HEK293 (cell line): ENCODE data around the gene APBA1.

Experiments used
- CTCF ChIA-PET: fragments of 350-600 bp; formaldehyde crosslinking; extraction: SDS; loops from one replicate; lab custom pipeline; 2021; ENCODE audit warnings: antibody characterized with exemption; lab: Yijun Ruan, JAX
- POLR2A ChIA-PET: fragments of 300-600 bp; formaldehyde crosslinking; extraction: SDS; loops from one replicate; lab custom pipeline; 2020; ENCODE audit warnings: antibody characterized with exemption, inconsistent platforms; lab: Yijun Ruan, JAX
- H3K27ac ChIP-seq: fragments of 200-500 bp; sonication (Bioruptor generic); 2 replicates; pipeline ENCODE4 v1.5.1; 2014; ENCODE audit warnings: low read depth, low read length, control low read depth, inconsistent platforms; ENCODE audit errors: extremely low read depth
- H3K36me3 ChIP-seq, 2 experiments: fragments of 200-500 bp in 1 of 2; sonication (Bioruptor generic) in 1 of 2; 1 replicate in 1 of 2; 2 replicates in 1 of 2; pipeline ENCODE4 v1.5.1; 2014 to 2017; ENCODE audit warnings: inconsistent platforms in 2 of 2, low read length in 2 of 2; ENCODE audit not compliant: control insufficient read depth in 2 of 2, insufficient read depth in 1 of 2
- H3K4me1 ChIP-seq: fragments of 200-500 bp; sonication (Bioruptor generic); 2 replicates; pipeline ENCODE4 v1.5.1; 2014; ENCODE audit warnings: mild to moderate bottlenecking, low read length, inconsistent platforms; ENCODE audit not compliant: control insufficient read depth, insufficient read depth
- H3K4me3 ChIP-seq: 2 replicates; pipeline ENCODE4 v1.5.1; 2011; ENCODE audit warnings: low read depth, mild to moderate bottlenecking, control low read depth, low read length, moderate library complexity
- H3K9me3 ChIP-seq: fragments of 200-500 bp; sonication (Bioruptor generic); 2 replicates; pipeline ENCODE4 v1.5.1; 2014; ENCODE audit warnings: low read depth, low read length, inconsistent platforms; ENCODE audit not compliant: control insufficient read depth, insufficient read depth
- ATF2 ChIP-seq: fragments of 450-650 bp; formaldehyde crosslinking; IDR thresholded peaks from 2 replicates; pipeline ENCODE4 v1.5.1; 2016; ENCODE audit warnings: missing biosample characterization, missing genetic modification characterization, low read depth
- GLIS1 ChIP-seq: fragments of 450-650 bp; formaldehyde crosslinking; IDR thresholded peaks from 2 replicates; pipeline ENCODE4 v1.5.1; 2016; ENCODE audit warnings: missing biosample characterization, missing genetic modification characterization
- HOXD13 ChIP-seq: sonication (generic); formaldehyde crosslinking; IDR thresholded peaks from 2 replicates; pipeline ENCODE4 v1.8.0; 2022; ENCODE audit warnings: missing genetic modification reagents, borderline replicate concordance
- IKZF3 ChIP-seq: fragments of 450-650 bp; IDR thresholded peaks from 2 replicates; pipeline ENCODE4 v1.5.0; 2018; ENCODE audit warnings: missing biosample characterization, mild to moderate bottlenecking, missing genetic modification characterization, moderate library complexity
- KLF8 ChIP-seq: fragments of 450-650 bp; formaldehyde crosslinking; IDR thresholded peaks from 2 replicates; pipeline ENCODE4 v1.5.1; 2016; ENCODE audit warnings: missing biosample characterization, missing genetic modification characterization
- MEIS1 ChIP-seq: sonication (generic); formaldehyde crosslinking; IDR thresholded peaks from 2 replicates; pipeline ENCODE4 v1.8.1; 2022; ENCODE audit warnings: missing genetic modification reagents, mild to moderate bottlenecking, borderline replicate concordance
- OSR2 ChIP-seq: fragments of 450-650 bp; formaldehyde crosslinking; IDR thresholded peaks from 2 replicates; pipeline ENCODE4 v1.5.1; 2016; ENCODE audit warnings: missing biosample characterization, missing genetic modification characterization
- PATZ1 ChIP-seq: fragments of 450-650 bp; formaldehyde crosslinking; IDR thresholded peaks from 2 replicates; pipeline ENCODE4 v1.5.1; 2016; ENCODE audit warnings: missing biosample characterization, missing genetic modification characterization
- SETDB1 ChIP-seq: IDR thresholded peaks from one replicate; pipeline ENCODE4 v1.6.1; 2017; ENCODE audit warnings: mild to moderate bottlenecking, low read length, moderate library complexity, mixed read lengths; ENCODE audit not compliant: insufficient read length
- SP3 ChIP-seq: fragments of 450-650 bp; formaldehyde crosslinking; IDR thresholded peaks from 2 replicates; pipeline ENCODE4 v1.5.1; 2016; ENCODE audit warnings: missing biosample characterization, missing genetic modification characterization
- ZBTB10 ChIP-seq: fragments of 450-650 bp; formaldehyde crosslinking; IDR thresholded peaks from 2 replicates; pipeline ENCODE4 v1.5.1; 2016; ENCODE audit warnings: missing biosample characterization, missing genetic modification characterization
- ZBTB17 ChIP-seq: fragments of 450-650 bp; formaldehyde crosslinking; IDR thresholded peaks from 2 replicates; pipeline ENCODE4 v1.5.1; 2016; ENCODE audit warnings: missing biosample characterization, missing genetic modification characterization
- ZBTB20 ChIP-seq: fragments of 450-650 bp; formaldehyde crosslinking; IDR thresholded peaks from 2 replicates; pipeline ENCODE4 v1.5.1; 2016; ENCODE audit warnings: missing biosample characterization, missing genetic modification characterization
- ZBTB6 ChIP-seq: fragments of 450-650 bp; formaldehyde crosslinking; IDR thresholded peaks from 2 replicates; pipeline ENCODE4 v1.5.1; 2017; ENCODE audit warnings: missing biosample characterization, missing genetic modification characterization
- ZNF114 ChIP-seq: fragments of 450-650 bp; formaldehyde crosslinking; IDR thresholded peaks from 2 replicates; pipeline ENCODE4 v1.5.0; 2017; ENCODE audit warnings: missing biosample characterization, missing genetic modification characterization
- ZNF169 ChIP-seq: fragments of 450-650 bp; formaldehyde crosslinking; IDR thresholded peaks from 2 replicates; pipeline ENCODE4 v1.5.1; 2016; ENCODE audit warnings: missing biosample characterization, missing genetic modification characterization
- ZNF175 ChIP-seq: fragments of 450-650 bp; formaldehyde crosslinking; IDR thresholded peaks from 2 replicates; pipeline ENCODE4 v1.5.1; 2016; ENCODE audit warnings: missing biosample characterization, missing genetic modification characterization
- ZNF239 ChIP-seq: fragments of 450-650 bp; formaldehyde crosslinking; IDR thresholded peaks from 2 replicates; pipeline ENCODE4 v1.5.1; 2016; ENCODE audit warnings: missing biosample characterization, missing genetic modification characterization
- ZNF266 ChIP-seq: fragments of 450-650 bp; formaldehyde crosslinking; IDR thresholded peaks from 2 replicates; pipeline ENCODE4 v1.5.1; 2016; ENCODE audit warnings: missing biosample characterization, missing genetic modification characterization, low read depth
- ZNF302 ChIP-seq: fragments of 450-650 bp; formaldehyde crosslinking; IDR thresholded peaks from 2 replicates; pipeline ENCODE4 v1.5.1; 2016; ENCODE audit warnings: missing biosample characterization, missing genetic modification characterization, low read depth
- ZNF341 ChIP-seq: fragments of 450-650 bp; formaldehyde crosslinking; IDR thresholded peaks from 2 replicates; pipeline ENCODE4; 2016; ENCODE audit warnings: low read depth, missing biosample characterization, missing genetic modification characterization
- ZNF521 ChIP-seq: fragments of 450-650 bp; formaldehyde crosslinking; IDR thresholded peaks from 2 replicates; pipeline ENCODE4 v1.5.1; 2017; ENCODE audit warnings: missing biosample characterization, mild to moderate bottlenecking, missing genetic modification characterization
- ZNF555 ChIP-seq: fragments of 450-650 bp; formaldehyde crosslinking; conservative IDR thresholded peaks from 2 replicates; pipeline ENCODE4 v1.5.1; 2017; ENCODE audit warnings: missing biosample characterization, mild to moderate bottlenecking, missing genetic modification characterization, inconsistent platforms
- ZNF600 ChIP-seq: fragments of 450-650 bp; formaldehyde crosslinking; IDR thresholded peaks from 2 replicates; pipeline ENCODE4 v1.5.1; 2016; ENCODE audit warnings: missing biosample characterization, missing genetic modification characterization
- ZNF626 ChIP-seq: fragments of 450-650 bp; sonication (Bioruptor Pico); formaldehyde crosslinking; IDR thresholded peaks from 2 replicates; pipeline ENCODE4 v1.5.1; 2018; ENCODE audit warnings: missing biosample characterization, missing genetic modification characterization, inconsistent platforms
- ZNF658 ChIP-seq: fragments of 450-650 bp; formaldehyde crosslinking; IDR thresholded peaks from 2 replicates; pipeline ENCODE4; 2016; ENCODE audit warnings: missing biosample characterization, missing genetic modification characterization
- ZNF791 ChIP-seq: fragments of 450-650 bp; formaldehyde crosslinking; IDR thresholded peaks from 2 replicates; pipeline ENCODE4 v1.5.1; 2016; ENCODE audit warnings: missing biosample characterization, missing genetic modification characterization
- ZNF830 ChIP-seq: fragments of 450-650 bp; IDR thresholded peaks from 2 replicates; pipeline ENCODE4 v1.5.0; 2018; ENCODE audit warnings: missing biosample characterization, missing genetic modification characterization, low read depth, mild to moderate bottlenecking, moderate library complexity
- ZSCAN23 ChIP-seq: fragments of 450-650 bp; formaldehyde crosslinking; IDR thresholded peaks from 2 replicates; pipeline ENCODE4 v1.5.1; 2016; ENCODE audit warnings: missing biosample characterization, missing genetic modification characterization
- ZSCAN30 ChIP-seq: fragments of 450-650 bp; IDR thresholded peaks from 2 replicates; pipeline ENCODE4 v1.5.1; 2018; ENCODE audit warnings: missing biosample characterization, mild to moderate bottlenecking, missing genetic modification characterization, moderate library complexity

The APBA1 gene

GRCh38 chr9:69643098-69643497 is 29.1 kb downstream of the APBA1 start (continued):
- TF ChIP-seq MEIS1 (CRISPR knock-in tag) (no peak), ZNF626 (tag by site-specific recombination) (no peak), ZBTB10 (no peak), IKZF3 (no peak), ZNF302 (tag by site-specific recombination) (no peak), ZNF114 (tag by site-specific recombination) (no peak), ZNF175 (tag by site-specific recombination) (no peak)

- CTCF ChIA-PET, result no interaction called here
- Histone ChIP-seq H3K9me3 (no peaks in the 10 kb centered on the region), H3K27ac (no peak overlapping the region), H3K36me3 (no peaks in the 10 kb centered on the region), H3K4me3 (no peak overlapping the region), H3K4me1 (no peaks in the 10 kb centered on the region)
- POLR2A ChIA-PET, result no interaction called here
- TF ChIP-seq ZNF555 (tag by site-specific recombination), result no peak
- TF ChIP-seq ZBTB20 (tag by site-specific recombination), result no peak
- no peak for TF ChIP-seq ZBTB6
Observed at GRCh38 chr9:69637817-69638200, 34.4 kb downstream of the APBA1 start.

GRCh38 chr9:69637193-69637816 is 34.9 kb downstream of the APBA1 start:
- Histone ChIP-seq H3K9me3 (no peaks in the 10 kb centered on the region), H3K27ac (no peak overlapping the region), H3K36me3 (no peaks in the 10 kb centered on the region), H3K4me3 (no peak overlapping the region), H3K4me1 (no peaks in the 10 kb centered on the region)
- POLR2A ChIA-PET, result no interaction called here
- TF ChIP-seq ATF2 (tag by site-specific recombination) (no peak), ZSCAN30 (tag by site-specific recombination) (no peak), ZNF266 (tag by site-specific recombination) (no peak), GLIS1 (no peak), ZNF521 (no peak), ZNF341 (no peak), SP3 (tag by site-specific recombination) (no peak), ZNF600 (tag by site-specific recombination) (no peak), KLF8 (no peak), ZNF791 (tag by site-specific recombination) (no peak), ZBTB17 (tag by site-specific recombination) (no peak), OSR2 (tag by site-specific recombination) (no peak), ZNF239 (no peak), SETDB1 (no peak), ZNF658 (tag by site-specific recombination) (no peak), ZNF830 (no peak), ZNF169 (tag by site-specific recombination) (no peak), ZSCAN23 (tag by site-specific recombination) (no peak), PATZ1 (tag by site-specific recombination) (no peak), HOXD13 (CRISPR knock-in tag) (no peak)
- CTCF ChIA-PET, result no interaction called here
